Suppressor macrophage treated with lipopolysaccharide for 4 hours (primary cell): Measurements from ENCODE around the gene TIPIN.
A peak's percentile ranks its signal among the peaks of the same experiment; 100 is the strongest.

Experiments used
- DNase-seq: peaks from one replicate; pipeline ENCODE4 v3.0.0-alpha.2; 2020

Gene TIPIN

DNA sequence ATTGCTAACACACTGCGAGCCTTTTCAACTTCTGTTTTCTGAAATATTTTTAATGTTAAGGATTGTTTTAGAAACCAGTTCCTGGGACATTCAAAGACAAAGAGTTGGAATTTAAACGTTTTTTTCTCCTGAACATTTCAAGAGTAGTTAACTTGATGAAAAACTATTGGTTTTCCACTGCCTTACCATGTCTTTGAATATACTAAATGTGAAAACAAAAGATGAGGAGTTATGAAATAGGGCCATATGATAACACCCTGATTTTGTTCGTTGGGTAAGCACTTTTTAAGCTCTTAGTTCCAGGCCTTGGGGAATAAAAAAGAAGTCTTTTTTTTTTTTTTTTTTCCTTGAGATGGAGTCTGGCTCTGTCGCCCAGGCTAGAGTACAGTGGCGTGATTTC, 60.3 kb downstream of the TIPIN start:
- DNase-seq, result no peak

DNA sequence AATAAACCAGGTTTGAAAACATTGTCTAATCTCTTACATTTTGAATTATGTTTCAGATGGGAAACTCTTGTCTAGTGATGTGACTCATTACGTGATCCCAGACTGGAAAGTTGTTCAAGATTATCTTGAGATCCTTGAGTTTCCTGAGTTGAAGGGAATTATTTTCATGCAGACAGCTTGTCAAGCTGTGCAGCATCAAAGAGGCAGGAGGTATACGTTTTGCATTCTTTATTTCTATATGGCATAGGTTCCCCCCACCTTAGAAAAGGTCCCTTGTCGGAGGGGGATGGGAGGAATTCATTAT, 61.6 kb downstream of the TIPIN start:
- no peak for DNase-seq

DNA sequence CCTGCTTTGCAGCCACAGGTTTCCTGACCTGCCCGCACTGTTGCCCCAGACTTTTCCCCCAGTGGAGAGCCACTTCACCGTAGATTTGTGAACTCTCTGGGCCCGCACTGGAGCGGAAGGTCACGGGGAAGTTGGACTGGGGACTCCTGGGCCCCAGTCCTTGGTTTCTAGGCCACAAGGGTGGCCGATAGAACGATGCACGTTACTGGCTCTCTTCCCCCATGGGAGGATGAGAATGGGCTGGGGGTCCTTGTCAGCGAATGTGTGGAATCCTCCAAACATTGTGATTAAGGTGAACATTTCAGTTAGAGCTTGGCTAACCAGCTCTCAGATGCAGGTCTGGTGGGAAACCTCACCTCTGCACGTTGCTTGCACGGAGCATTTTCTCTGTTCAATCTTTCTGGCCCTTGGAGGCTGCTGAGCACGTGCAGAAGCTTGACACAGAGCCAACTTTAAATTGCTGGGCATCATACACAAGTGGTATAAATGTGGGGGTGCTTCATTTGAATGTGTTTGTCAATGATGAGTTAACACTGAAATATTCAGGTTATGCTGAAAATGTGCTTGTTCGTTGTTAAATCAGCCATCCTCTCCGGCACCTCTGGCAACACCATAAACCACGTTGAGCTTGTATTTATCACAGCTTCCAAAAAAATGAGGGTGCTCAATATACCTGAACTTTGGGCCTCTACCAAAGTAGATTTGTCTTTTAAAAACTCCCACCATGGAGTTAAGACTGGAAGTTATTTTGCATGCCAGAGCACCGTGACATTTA, 62.1 kb downstream of the TIPIN start:
- DNase-seq, result no peak

DNA sequence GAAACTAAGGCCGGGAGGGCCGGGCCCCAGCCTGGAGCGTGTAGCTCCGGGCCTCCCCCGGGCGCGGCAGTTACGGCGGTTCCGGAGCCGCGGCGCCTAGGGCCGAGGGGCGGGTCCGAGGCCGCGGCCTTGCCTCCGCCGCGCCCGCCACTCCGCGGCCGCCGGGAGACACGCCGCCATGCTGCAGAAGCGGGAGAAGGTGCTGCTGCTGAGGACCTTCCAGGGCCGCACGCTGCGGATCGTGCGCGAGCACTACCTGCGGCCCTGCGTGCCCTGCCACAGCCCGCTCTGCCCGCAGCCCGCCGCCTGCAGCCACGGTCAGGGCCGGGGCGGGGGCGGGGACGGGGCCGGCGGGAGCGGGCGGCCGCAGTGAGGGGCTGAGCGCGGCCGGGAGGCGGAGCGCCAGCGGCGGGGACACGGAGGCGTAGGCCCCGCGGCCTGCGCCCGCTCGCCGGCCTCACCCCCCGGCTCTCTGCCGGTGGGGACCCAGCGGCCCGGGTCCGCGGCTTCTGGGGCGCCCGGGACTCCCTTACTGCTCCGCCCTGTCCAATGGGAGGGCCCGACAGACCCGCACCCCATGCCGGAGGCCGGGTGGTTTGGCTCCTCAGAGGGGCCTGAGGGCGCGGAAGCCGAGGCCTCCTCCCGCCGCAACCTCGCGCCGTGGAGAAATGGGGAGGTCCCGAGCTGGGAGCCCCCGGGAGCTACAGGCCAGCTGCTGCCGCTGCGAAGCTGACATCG, 62.9 kb downstream of the TIPIN start, which contains the start of gene DIS3L:
DIS3L (plus strand) TSS at position 150 of the 738 bp plus-strand sequence; CDS start at position 179, 29 bp downstream.
- DNase-seq, result peak; percentile 75

DNA sequence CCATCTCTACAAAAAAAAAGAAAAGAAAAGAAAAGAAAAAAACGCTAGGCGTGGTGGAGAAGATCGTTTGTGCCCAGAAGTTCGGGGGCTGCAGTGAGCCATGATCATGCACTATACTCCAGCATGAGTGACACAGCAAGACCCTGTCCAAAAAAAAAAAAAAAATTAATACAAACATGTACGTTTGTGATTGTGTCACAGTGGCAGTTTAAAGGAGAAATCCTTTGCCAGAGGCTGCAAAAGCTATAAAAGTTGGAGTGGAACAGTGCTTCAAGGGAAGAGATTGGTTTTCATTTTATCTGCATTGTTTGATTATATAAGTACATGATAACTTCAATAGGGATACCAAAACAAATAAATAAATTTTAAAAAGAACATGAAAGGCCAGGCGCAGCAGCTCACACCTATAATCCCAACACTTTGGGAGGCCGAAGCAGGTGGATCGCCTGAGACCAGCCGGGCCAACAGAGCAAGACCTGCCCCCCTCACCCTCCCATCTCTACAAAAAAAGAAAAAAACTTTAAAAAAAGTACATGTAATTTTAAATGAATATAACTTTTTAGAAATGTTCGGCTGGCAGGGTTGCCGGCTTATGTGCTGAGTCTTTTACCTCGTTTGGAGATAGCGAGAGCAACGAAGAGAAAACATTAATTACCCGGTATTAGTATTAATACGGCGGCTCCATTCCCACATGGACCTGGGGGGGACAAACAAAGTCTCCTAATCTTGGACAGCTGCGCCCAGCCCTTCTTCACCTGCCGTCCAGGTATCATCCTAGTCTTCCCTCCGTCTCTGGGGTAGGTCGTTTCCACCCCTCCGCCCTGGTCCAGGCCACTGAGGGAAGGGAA, 63.7 kb downstream of the TIPIN start:
- DNase-seq, result no peak

DNA sequence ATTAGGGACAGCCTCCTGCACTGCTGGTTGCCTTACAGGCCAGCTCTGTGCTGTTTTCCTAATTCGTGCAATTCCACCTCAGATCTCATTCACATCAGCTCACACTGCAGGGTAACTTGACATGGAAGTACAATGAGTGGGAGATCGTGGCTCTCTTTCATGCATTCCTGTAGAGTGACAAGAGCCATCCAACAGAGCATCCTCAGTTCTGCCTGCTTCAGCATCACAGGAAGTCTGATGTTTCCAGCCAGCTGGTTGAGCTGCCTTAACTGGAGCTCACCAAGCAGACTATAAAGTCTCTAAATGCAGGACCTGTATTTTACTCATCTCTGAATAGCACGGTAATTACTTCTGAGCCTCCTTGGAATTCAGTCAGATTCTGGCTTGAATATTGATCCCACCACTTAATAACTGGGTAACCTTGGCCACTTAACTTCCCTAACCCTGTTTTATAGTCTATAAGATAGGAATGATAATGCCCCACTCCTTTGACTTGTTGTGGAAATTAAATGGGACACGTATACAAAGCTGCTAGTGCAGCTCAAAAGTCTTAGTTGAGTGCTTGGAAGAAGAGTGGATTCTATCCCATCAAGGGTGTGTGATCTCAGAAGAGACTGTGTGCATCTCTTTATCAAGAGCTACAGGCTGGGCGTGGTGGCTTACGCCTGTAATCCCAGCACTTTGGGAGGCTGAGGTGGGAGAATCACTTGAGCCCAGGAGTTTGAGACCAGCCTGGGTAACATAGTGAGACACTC, 64.5 kb downstream of the TIPIN start:
- DNase-seq, result no peak

DNA sequence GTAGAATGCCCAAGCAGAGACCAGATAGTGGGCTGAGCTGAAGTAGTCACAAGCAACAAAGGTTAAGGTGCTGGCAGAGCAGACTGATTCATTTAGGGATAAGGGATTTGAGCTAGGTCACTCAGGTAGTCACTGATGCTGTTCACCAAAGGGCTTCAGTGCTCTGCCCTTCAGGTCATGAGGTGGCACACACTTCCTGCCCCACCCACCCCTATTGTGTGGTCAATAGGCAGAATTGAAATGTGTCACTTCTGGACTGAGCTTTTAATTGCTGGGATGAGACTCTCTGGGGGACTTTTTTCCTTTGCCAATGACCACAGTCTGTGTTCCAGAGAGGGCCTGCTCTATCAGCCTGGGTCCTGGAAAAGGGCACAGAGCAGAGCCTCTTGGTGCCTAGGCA, 66.0 kb downstream of the TIPIN start:
- DNase-seq, result no peak

DNA sequence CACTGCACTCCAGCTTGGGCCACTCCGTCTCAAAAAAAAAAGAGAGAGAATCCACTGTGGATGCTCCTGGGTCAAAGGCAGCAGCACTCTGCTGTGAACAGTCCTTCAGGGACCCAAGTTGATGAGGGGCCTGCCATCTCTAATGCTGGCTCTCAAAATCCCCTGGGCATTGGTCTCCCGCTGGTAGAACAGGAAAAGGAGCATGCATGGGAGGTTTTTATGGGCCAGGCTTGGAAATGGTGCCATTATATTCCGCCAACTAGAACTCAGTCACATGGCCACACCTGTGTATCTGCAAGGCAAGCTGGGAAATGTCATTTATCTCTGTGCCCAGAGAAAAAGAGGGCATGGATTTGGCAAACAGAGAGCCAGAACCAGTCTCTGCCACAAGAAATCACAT, 66.5 kb downstream of the TIPIN start:
- DNase-seq, result no peak

DNA sequence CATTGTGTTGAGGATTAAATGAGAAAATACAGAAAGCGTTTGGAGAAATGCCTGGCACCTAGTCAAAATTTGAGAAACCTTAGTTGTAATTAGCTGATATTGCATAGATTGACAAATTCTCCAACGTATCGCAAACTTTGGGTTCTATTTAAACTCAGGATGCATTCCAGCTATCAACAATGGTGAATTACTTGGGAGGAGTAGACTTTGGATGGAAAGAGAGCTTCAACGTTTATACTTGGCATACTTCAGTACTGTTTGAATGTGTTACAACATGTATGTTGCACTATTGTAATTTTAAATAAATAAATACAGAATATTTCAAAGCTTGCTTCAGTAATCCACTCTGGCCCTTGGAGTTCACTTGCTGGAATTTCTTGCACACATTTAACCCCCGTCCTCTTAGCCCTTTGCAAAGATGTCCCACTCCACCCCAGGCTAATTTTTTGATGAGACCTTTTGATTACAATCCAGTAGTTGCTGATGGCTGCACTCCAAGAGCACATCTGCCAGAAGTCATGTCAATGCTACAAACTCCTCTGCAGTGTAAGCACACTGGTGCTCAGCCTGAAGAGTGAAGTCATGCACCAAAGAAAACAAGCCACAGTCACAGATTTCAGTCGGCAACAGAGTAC, 67.8 kb downstream of the TIPIN start:
- DNase-seq, result no peak

DNA sequence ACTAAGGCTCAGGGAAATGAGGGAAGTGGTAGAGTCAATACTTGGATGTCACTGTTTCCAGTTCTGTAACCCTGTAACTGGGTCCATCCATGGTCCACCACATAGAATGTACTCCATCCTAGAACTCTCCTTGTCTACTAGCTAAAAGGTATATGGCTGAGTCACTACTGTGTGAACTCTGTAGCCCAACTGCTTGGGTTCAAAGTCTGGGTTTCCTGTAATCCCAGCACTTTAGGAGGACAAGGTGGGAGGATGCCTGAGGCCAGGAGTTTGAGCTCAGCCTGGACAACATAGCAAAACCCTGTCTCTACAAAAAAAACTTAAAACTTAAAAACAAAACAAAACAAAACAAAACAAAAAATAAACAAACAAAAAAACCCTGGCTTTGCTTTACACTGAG, 68.4 kb downstream of the TIPIN start:
- DNase-seq, result no peak

DNA sequence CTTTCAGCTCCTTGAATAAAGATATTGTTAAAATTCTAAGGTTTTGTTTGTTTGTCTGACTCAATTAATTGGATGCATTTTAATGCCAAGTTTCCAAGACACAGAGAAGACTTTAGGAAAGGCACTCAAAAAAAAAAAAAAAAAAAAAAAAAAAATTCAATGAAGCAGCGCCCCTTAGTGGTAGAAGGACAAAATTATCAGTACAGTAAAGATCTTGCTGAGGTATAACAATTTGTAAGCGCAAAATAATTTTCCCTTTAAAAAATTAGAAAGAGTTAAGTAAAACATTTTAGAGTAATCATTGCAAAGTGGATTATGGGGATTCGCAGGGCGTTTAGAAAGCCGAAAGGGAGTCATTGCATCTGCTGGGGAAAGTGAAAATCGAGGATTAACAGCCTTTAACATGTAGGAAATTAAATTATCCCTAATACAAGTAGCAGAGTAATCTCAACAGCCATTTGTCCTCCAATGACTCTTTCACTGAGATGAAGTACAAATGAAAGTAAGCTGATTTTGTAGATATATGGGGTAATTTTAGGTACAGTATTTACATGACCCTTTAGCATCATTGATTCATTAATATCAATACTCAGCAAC, 68.9 kb downstream of the TIPIN start:
- DNase-seq, result peak; percentile 60
